ENCODE measurements around the gene GFER. TPM values are rescaled to one million over a fixed set of nuclear protein-coding genes. Genes with fewer than 3 reads are reported as not detected.
"Not testable (repeated sequence)": the region's sequence is repeated elsewhere in the genome, so short reads cannot be mapped to it uniquely, and the experiment has no call there.

GFER gene
- total RNA-seq, 8 experiments from 2014 or later = 14.4 to 37.3 (median 25.2) TPM

- H3K4me1 ChIP-seq (replicated peaks in 1 of 2) = peaks cover 5 to 12% of the 10 kb centered on the region in 2 donors
- no peak overlapping the region for H3K4me3 ChIP-seq
- in situ Hi-C loops (cut with MboI; ENCODE audit: low pct_unique_long_range_greater_than_20kb in 2 of 9, low sequenced_read_pairs in 9 of 9, unreplicated experiment in 9 of 9) = loop anchor here in 1 of 9 experiments (25.0 kb wide), 1 partner anchor 104 kb away; the partner anchor contains the start of genes PKD1 and RAB26
- WGBS, 10 experiments = 0 to 68% (median 34%) methylated on average over 1 to 3 of the region's 37 CpGs; no CpG with 5 or more reads in 6 of the 10 experiments
- ATAC-seq (replicated peaks in 6 of 8) = peak; percentile 30 to 88 (median 71)
- H3K27ac ChIP-seq = no peak overlapping the region
Observed at GRCh38 chr16:2033057-2033908, 49.3 kb downstream of the GFER start.

GRCh38 chr16:2033909-2034695 is 50.1 kb downstream of the GFER start:
- H3K4me1 ChIP-seq (replicated peaks in 1 of 2) = peaks cover 13 to 16% of the 10 kb centered on the region in 2 donors
- in situ Hi-C loops (cut with MboI; ENCODE audit: low pct_unique_long_range_greater_than_20kb in 2 of 9, low sequenced_read_pairs in 9 of 9, unreplicated experiment in 9 of 9) = loop anchor here in 1 of 9 experiments (25.0 kb wide), 1 partner anchor 103 kb away; the partner anchor contains the start of genes PKD1 and RAB26
- ATAC-seq (replicated peaks in 6 of 8) = peak in 2 of 8 experiments; percentile 4
- WGBS, 10 experiments = 80% methylated on average over 1 of the region's 32 CpGs; no CpG with 5 or more reads in 9 of the 10 experiments
- not testable (repeated sequence) for H3K27ac ChIP-seq, H3K4me3 ChIP-seq

DNA sequence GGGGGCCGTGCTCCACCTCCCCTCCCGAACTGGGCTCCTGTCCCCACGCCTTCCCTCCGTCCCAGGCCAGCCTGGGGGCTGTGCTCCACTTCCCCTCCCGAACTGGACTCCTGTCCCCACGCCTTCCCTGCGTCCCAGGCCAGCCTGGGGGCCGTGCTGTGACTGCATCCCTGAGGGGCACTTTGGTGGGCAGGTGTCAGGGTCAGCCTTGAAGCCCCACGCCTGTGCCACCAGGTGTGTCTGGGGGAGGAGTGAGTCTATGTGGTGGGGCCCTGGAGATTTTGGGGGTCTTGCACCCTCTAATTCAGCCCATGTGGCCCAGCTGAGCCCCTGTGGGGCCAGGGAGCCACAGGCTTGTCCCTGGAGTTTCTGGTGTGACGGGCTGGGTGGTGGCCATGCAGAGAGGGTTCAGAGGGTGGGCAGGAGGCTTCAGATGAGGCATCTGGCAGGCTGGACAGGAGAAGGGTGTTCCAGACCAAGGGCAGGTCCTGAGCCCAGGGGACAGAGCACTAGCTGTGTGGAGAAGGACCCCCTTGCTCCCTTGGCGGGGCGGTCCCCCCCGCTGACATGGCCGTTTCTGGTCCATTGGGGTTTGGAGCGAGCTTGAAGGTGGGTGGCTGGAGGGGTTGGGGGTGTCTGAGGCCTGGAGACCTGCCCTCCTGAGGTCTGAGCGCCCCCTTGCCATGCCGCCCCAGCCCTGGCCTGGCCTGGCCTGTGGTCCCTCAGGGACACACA is 50.9 kb downstream of the GFER start:
- no peak overlapping the region for H3K4me3 ChIP-seq

DNA sequence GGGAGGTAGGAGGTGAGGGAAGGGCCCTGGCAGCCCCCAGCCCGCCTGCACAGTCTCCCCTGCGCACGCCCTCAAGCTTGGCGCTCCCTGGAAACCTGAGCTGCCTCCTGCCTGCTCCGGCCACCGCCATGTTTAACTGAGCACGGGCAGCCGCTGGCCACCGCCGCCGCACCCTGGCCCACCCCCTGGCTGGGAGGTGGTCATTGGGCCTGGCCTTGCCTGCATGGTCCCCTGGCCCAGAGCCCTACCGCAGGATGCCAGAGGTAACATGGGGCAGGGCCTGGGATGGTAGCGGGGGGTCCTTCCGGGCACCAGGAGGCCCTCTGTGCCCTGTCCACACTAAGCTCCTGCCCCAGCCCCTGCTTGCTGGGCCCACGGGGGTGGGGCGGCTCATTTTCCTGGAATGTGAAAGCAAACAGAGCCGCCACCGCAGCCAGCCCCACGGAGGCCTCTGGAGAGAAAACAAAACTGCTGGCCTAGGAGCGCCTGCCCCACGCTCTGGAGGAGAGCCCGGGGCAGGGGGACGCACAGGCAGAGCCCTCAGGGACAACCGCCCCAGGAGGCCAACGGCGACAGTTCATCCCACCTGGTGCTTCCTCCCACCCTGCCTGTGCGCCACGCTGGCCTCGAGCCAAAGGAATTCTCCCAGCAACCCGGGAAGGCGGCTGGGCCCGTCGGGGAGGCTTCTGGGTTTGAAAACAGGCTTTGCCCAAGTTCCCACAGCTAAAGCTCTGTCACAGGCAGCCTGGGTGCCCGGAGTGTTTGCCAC is 51.6 kb downstream of the GFER start:
- ATAC-seq (replicated peaks in 6 of 8) = peak; percentile 22 to 66 (median 53)
- peaks cover 25 to 31% of the 10 kb centered on the region in 2 donors for H3K4me1 ChIP-seq (replicated peaks in 1 of 2)
- in situ Hi-C loops (cut with MboI; ENCODE audit: low pct_unique_long_range_greater_than_20kb in 2 of 9, low sequenced_read_pairs in 9 of 9, unreplicated experiment in 9 of 9) = loop anchor here in 1 of 9 experiments (25.0 kb wide), 1 partner anchor 102 kb away; the partner anchor contains the start of genes PKD1 and RAB26
- 59 to 66% methylated on average over 4 to 7 of the region's 34 CpGs; no CpG with 5 or more reads in 8 of the 10 experiments for WGBS, 10 experiments
- H3K27ac ChIP-seq = peak overlapping the region in 1 of 2 donors; percentile 68
- no peak overlapping the region for H3K4me3 ChIP-seq

More for the DNA sequence above, 50.9 kb downstream of the GFER start:
- in situ Hi-C loops (cut with MboI; ENCODE audit: low pct_unique_long_range_greater_than_20kb in 2 of 9, low sequenced_read_pairs in 9 of 9, unreplicated experiment in 9 of 9) = loop anchor here in 1 of 9 experiments (25.0 kb wide), 1 partner anchor 102 kb away; the partner anchor contains the start of genes PKD1 and RAB26
- ATAC-seq (replicated peaks in 6 of 8) = no peak
- H3K27ac ChIP-seq = no peak overlapping the region
- WGBS, 10 experiments = no CpG with 5 or more reads among the region's 17 CpGs
- H3K4me1 ChIP-seq (replicated peaks in 1 of 2) = peaks cover 20 to 23% of the 10 kb centered on the region in 2 donors

GRCh38 chr16:2036200-2036966 is 52.4 kb downstream of the GFER start:
- Histone ChIP-seq H3K4me3 (no peak overlapping the region), H3K27ac (peak overlapping the region in 1 of 2 donors; percentile 68), H3K4me1 (replicated peaks in 1 of 2) (peaks cover 25 to 31% of the 10 kb centered on the region in 2 donors)
- no peak for ATAC-seq (replicated peaks in 6 of 8)
- in situ Hi-C loops (cut with MboI; ENCODE audit: low pct_unique_long_range_greater_than_20kb in 2 of 9, low sequenced_read_pairs in 9 of 9, unreplicated experiment in 9 of 9) = loop anchor here in 1 of 9 experiments (25.0 kb wide), 1 partner anchor 101 kb away; the partner anchor contains the start of genes PKD1 and RAB26
- WGBS, 10 experiments = 80 to 83% methylated on average over 4 to 8 of the region's 47 CpGs; no CpG with 5 or more reads in 8 of the 10 experiments

DNA sequence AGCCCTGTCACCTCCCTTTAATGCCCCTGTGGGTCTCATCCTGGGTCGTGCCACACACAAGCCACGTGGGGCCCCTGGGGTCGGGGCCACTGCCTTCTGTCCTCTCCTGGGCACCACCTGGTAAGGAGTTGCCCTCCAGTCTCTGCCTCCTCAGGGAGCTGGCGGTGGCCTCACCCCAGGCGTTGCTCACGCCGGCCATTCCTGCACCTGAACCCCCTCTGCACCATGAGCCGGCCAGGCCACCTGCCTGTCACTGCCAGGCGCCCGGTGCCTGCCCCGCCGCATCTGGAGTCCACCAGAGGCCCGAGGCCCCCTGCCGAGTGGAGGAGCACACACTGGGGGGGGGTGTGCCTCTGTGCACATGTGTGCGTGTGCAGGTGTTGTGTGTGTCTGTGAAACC is 53.1 kb downstream of the GFER start:
- H3K4me1 ChIP-seq (replicated peaks in 1 of 2) = peaks cover 25 to 31% of the 10 kb centered on the region in 2 donors
- 90 to 100% methylated on average over 1 to 2 of the region's 15 CpGs; no CpG with 5 or more reads in 8 of the 10 experiments for WGBS, 10 experiments
- in situ Hi-C loops (cut with MboI; ENCODE audit: low pct_unique_long_range_greater_than_20kb in 2 of 9, low sequenced_read_pairs in 9 of 9, unreplicated experiment in 9 of 9) = loop anchor here in 1 of 9 experiments (25.0 kb wide), 1 partner anchor 100 kb away; the partner anchor contains the start of genes PKD1 and RAB26
- H3K27ac ChIP-seq = no peak overlapping the region
- no peak overlapping the region for H3K4me3 ChIP-seq
- ATAC-seq (replicated peaks in 6 of 8) = no peak

Other genes starting within 250 kb of the GFER start
- 10 to 100 TPM; 41.7 to 59.9 (median 43.5) TPM for gene NME3, start 212.7 kb upstream of the GFER start, total RNA-seq
- 10 to 100 TPM in 2 of 8 experiments, 1 to 10 TPM in 6; 4.6 to 21.1 (median 6.4) TPM for gene EME2, start 211.4 kb upstream of the GFER start, total RNA-seq
- gene MRPS34, start 211.1 kb upstream of the GFER start, total RNA-seq = 100 to 1,000 TPM in 3 of 8 experiments, 10 to 100 TPM in 5; 68.4 to 150 (median 87.1) TPM
- gene SPSB3, start 201.6 kb upstream of the GFER start, total RNA-seq = 10 to 100 TPM; 15.0 to 73.8 (median 36.0) TPM
- 10 to 100 TPM; 53.7 to 89.6 (median 67.6) TPM for gene NUBP2, start 201.2 kb upstream of the GFER start, total RNA-seq
- 1 to 10 TPM in 2 of 8 experiments, under 1 TPM in 6; 0.25 to 1.1 (median 0.68) TPM for gene IGFALS, start 190.5 kb upstream of the GFER start, total RNA-seq
- 10 to 100 TPM; 27.8 to 67.6 (median 38.9) TPM for gene HAGH, start 157.4 kb upstream of the GFER start, total RNA-seq
- gene FAHD1, start 157.0 kb upstream of the GFER start, total RNA-seq = 10 to 100 TPM; 25.1 to 62.0 (median 30.8) TPM
- 1 to 10 TPM in 3 of 8 experiments, under 1 TPM in 4, not detected in 1; 0.05 to 2.8 (median 0.78) TPM for gene MEIOB, start 112.0 kb upstream of the GFER start, total RNA-seq
- 1 to 10 TPM in 1 of 8 experiments, under 1 TPM in 1, not detected in 6; 0.25 to 1.1 TPM for gene HS3ST6, start 65.8 kb upstream of the GFER start, total RNA-seq
- gene MSRB1, start 41.0 kb upstream of the GFER start, total RNA-seq = 10 to 100 TPM in 2 of 8 experiments, 1 to 10 TPM in 6; 2.8 to 18.1 (median 6.3) TPM
- gene RPL3L, start 29.5 kb upstream of the GFER start, total RNA-seq = 1 to 10 TPM in 1 of 8 experiments, under 1 TPM in 6, not detected in 1; 0.08 to 1.4 (median 0.22) TPM
- 100 to 1,000 TPM; 153 to 255 (median 183) TPM for gene NDUFB10, start 24.7 kb upstream of the GFER start, total RNA-seq
- gene RPS2, start 19.4 kb upstream of the GFER start, total RNA-seq = 1,000 to 10,000 TPM; 1,718 to 3,761 (median 2,257) TPM
- under 1 TPM in 1 of 8 experiments, not detected in 7; 0.16 TPM for gene RNF151, start 17.3 kb upstream of the GFER start, total RNA-seq
- 10 to 100 TPM; 18.4 to 55.5 (median 31.7) TPM for gene TBL3, start 12.1 kb upstream of the GFER start, total RNA-seq
- gene NOXO1, start 2.7 kb upstream of the GFER start, total RNA-seq = under 1 TPM in 4 of 8 experiments, not detected in 4; 0.21 to 0.73 (median 0.26) TPM
- gene SYNGR3, start 5.8 kb downstream of the GFER start, total RNA-seq = 10 to 100 TPM in 5 of 8 experiments, 1 to 10 TPM in 2, under 1 TPM in 1; 0.36 to 54.5 (median 18.2) TPM
- 10 to 100 TPM; 17.6 to 49.1 (median 27.6) TPM for gene ZNF598, start 25.6 kb downstream of the GFER start, total RNA-seq
- gene NPW, start 35.6 kb downstream of the GFER start, total RNA-seq = 1 to 10 TPM in 2 of 8 experiments, under 1 TPM in 3, not detected in 3; 0.27 to 1.7 (median 0.92) TPM
- 10 to 100 TPM in 4 of 8 experiments, 1 to 10 TPM in 4; 1.2 to 27.4 (median 7.8) TPM for gene NHERF2, start 42.7 kb downstream of the GFER start, total RNA-seq
- 10 to 100 TPM; 13.0 to 28.3 (median 18.8) TPM for gene NTHL1, start 63.6 kb downstream of the GFER start, total RNA-seq
- gene TSC2, start 63.8 kb downstream of the GFER start, total RNA-seq = 100 to 1,000 TPM in 1 of 8 experiments, 10 to 100 TPM in 7; 28.1 to 102 (median 53.2) TPM
- 100 to 1,000 TPM in 1 of 8 experiments, 10 to 100 TPM in 7; 27.9 to 123 (median 58.3) TPM for gene PKD1, start 151.7 kb downstream of the GFER start, total RNA-seq
- gene RAB26, start 164.4 kb downstream of the GFER start, total RNA-seq = 10 to 100 TPM in 2 of 8 experiments, 1 to 10 TPM in 6; 3.3 to 22.2 (median 5.2) TPM
- gene TRAF7, start 171.6 kb downstream of the GFER start, total RNA-seq = 10 to 100 TPM; 20.7 to 82.2 (median 33.3) TPM
- gene CASKIN1, start 212.4 kb downstream of the GFER start, total RNA-seq = 10 to 100 TPM in 1 of 8 experiments, 1 to 10 TPM in 6, under 1 TPM in 1; 0.61 to 12.2 (median 6.0) TPM
- gene MLST8, start 221.3 kb downstream of the GFER start, total RNA-seq = 10 to 100 TPM; 25.9 to 59.8 (median 38.7) TPM
- gene BRICD5, start 226.7 kb downstream of the GFER start, total RNA-seq = 10 to 100 TPM in 2 of 8 experiments, 1 to 10 TPM in 6; 1.1 to 15.1 (median 8.4) TPM
- gene PGP, start 230.6 kb downstream of the GFER start, total RNA-seq = 10 to 100 TPM in 4 of 8 experiments, 1 to 10 TPM in 4; 6.5 to 14.9 (median 9.9) TPM
- gene E4F1, start 239.4 kb downstream of the GFER start, total RNA-seq = 10 to 100 TPM; 15.4 to 32.4 (median 23.1) TPM

Measured in motor neuron (in vitro differentiated cells).